Ovary (tissue), 9 donors: Measurements from ENCODE around the gene SEC16A. TPM values are rescaled to one million over a fixed set of nuclear protein-coding genes. Genes with fewer than 3 reads are reported as not detected.

Experiments used
- DNase-seq, 5 donors: peaks; one replicate each; pipeline ENCODE4 v3.0.0-alpha.2; 2019 to 2020
- H3K27ac ChIP-seq, 2 donors: fragments of 200-600 bp; one replicate each; pipeline versions ENCODE4 v1.5.1 to v1.8.0; 2019 to 2022
- H3K27me3 ChIP-seq: fragments of 200-600 bp; one replicate; pipeline ENCODE4 v1.8.0; 2022
- H3K36me3 ChIP-seq: fragments of 200-600 bp; sonication (generic); one replicate; pipeline ENCODE4 v1.5.1; 2019
- H3K4me1 ChIP-seq: one replicate; pipeline ENCODE4 v1.8.1; 2013; ENCODE audit warnings: mild to moderate bottlenecking, moderate library complexity; ENCODE audit not compliant: insufficient read depth
- H3K4me3 ChIP-seq: fragments of 200-600 bp; sonication (generic); one replicate; pipeline ENCODE4 v1.5.1; 2017
- H3K9me3 ChIP-seq, 2 donors: fragments of 200-600 bp in 1 of 2; sonication (generic) in 1 of 2; one replicate each; pipeline versions ENCODE4 v1.5.1 to v1.8.1; 2013 to 2019; ENCODE audit warnings: mild to moderate bottlenecking in 1 of 2, moderate library complexity in 1 of 2
- EP300 ChIP-seq: sonication (generic); formaldehyde crosslinking; IDR thresholded peaks from one replicate; pipeline ENCODE4 v1.6.1; 2017; ENCODE audit warnings: antibody characterized with exemption
- POLR2A ChIP-seq: fragments of 450-650 bp; IDR thresholded peaks from one replicate; pipeline ENCODE4 v1.6.1; 2017; ENCODE audit warnings: antibody characterized with exemption, mild to moderate bottlenecking, moderate library complexity
- WGBS, 3 donors: extraction: QIAGEN DNeasy Blood & Tissue Kit in 1 of 3; methylation state at CpG; one replicate each; pipeline versions ENCODE4 v1.1.5 to v1.1.7; 2013 to 2017; 5-methylcytosine and 5-hydroxymethylcytosine counted together
- intact Hi-C, 4 donors: fragments of 100-400 bp; cut with DNase I; formaldehyde crosslinking; loops; one replicate each; pipeline versions ENCODE4 v1.11.0 to v1.15.1; 2022 to 2023
- polyA plus RNA-seq, 2 donors: library from polyadenylated mRNA; stranded (reverse); fragments of 200-250 nt in 1 of 2; fragments of 350-450 nt in 1 of 2; fragmentation: Illumina TruSeq in 1 of 2; extraction: RNeasy Lipid Tissue Mini Kit (QIAGEN cat#74804) in 1 of 2; gene quantifications; one replicate each; pipeline ENCODE4 v1.2.3, GENCODE V29; 2013 to 2014
- total RNA-seq, 7 donors: library from RNA; depleted of rRNA in 2 of 7; stranded (reverse); fragments of >200 nt in 2 of 7; fragmentation: NEBNext Ultra II Directional in 3 of 7; extraction: Animal tissue kit (Norgen Biotek cat#: 25700) in 3 of 7; gene quantifications; one replicate each; pipeline versions ENCODE4 v1.1.0 to v1.2.4, GENCODE V29; 2016 to 2023
- TF ChIP-seq, protein P1 (sequence below), 3 donors: fragments of 450-650 bp in 2 of 3; fragments of 200-600 bp in 1 of 3; IDR thresholded peaks; one replicate each; pipeline versions ENCODE4 v1.5.1 to v1.8.0; 2016 to 2022; ENCODE audit warnings: antibody characterized with exemption in 3 of 3, mild to moderate bottlenecking in 1 of 3
- donor health status: DM: no; HTN: no; CAD: no; lungs with moderate emphysema.
- donor health status: DM: no; HTN: no; CAD: no.
- donor health status: Bipolar disorder and iron deficiency.
- donor health status: DM: yes; HTN: yes; CAD: no.
- donor health status: DM: no; HTN: no; CAD: no.
- donor health status: DM: yes; HTN: yes; CAD: no.

Gene SEC16A
- total and polyA plus RNA-seq, 9 donors: 27.6 to 61.4 (median 46.5) TPM

DNA sequence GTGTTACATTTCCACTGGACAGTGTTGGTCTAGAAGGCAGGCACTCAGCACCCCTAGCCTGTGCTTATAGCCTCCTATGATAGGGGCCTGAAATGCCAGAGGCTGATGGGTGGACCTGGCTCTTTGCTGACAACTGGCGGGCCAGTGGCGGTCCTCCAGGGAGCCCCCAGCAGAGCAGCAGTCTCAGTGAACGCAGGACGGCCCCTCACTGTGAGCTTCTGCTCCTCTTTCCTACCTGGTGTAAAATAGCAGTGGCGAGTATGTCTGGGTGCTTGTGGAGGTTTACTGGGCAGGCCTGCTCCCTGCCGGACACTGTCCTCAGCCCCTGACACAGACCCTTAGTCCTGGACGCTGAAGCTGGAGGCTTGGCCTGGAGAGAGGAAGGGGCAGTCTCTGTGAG is 3.3 kb upstream of the SEC16A start:
- Histone ChIP-seq H3K36me3 (no peaks in the 10 kb centered on the region), H3K4me3 (no peak overlapping the region), H3K4me1 (peaks cover 10% of the 10 kb centered on the region), H3K27me3 (no peaks in the 10 kb centered on the region), H3K9me3 (no peaks in the 10 kb centered on the region), H3K27ac (no peak overlapping the region)
- DNase-seq: no peak
- intact Hi-C loops: loop anchor here in 1 of 4 donors (10.0 kb wide), 1 partner anchor 59 kb away; the partner anchor contains the start of gene NOTCH1
- WGBS, 3 donors: 87 to 92% (median 90%) methylated on average over 7 of the region's 7 CpGs
- no peak for TF ChIP-seq EP300
- TF ChIP-seq, protein P1, sequence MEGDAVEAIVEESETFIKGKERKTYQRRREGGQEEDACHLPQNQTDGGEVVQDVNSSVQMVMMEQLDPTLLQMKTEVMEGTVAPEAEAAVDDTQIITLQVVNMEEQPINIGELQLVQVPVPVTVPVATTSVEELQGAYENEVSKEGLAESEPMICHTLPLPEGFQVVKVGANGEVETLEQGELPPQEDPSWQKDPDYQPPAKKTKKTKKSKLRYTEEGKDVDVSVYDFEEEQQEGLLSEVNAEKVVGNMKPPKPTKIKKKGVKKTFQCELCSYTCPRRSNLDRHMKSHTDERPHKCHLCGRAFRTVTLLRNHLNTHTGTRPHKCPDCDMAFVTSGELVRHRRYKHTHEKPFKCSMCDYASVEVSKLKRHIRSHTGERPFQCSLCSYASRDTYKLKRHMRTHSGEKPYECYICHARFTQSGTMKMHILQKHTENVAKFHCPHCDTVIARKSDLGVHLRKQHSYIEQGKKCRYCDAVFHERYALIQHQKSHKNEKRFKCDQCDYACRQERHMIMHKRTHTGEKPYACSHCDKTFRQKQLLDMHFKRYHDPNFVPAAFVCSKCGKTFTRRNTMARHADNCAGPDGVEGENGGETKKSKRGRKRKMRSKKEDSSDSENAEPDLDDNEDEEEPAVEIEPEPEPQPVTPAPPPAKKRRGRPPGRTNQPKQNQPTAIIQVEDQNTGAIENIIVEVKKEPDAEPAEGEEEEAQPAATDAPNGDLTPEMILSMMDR (IDR thresholded peaks at IDR 0.05): no peak
- no peak for TF ChIP-seq POLR2A

DNA sequence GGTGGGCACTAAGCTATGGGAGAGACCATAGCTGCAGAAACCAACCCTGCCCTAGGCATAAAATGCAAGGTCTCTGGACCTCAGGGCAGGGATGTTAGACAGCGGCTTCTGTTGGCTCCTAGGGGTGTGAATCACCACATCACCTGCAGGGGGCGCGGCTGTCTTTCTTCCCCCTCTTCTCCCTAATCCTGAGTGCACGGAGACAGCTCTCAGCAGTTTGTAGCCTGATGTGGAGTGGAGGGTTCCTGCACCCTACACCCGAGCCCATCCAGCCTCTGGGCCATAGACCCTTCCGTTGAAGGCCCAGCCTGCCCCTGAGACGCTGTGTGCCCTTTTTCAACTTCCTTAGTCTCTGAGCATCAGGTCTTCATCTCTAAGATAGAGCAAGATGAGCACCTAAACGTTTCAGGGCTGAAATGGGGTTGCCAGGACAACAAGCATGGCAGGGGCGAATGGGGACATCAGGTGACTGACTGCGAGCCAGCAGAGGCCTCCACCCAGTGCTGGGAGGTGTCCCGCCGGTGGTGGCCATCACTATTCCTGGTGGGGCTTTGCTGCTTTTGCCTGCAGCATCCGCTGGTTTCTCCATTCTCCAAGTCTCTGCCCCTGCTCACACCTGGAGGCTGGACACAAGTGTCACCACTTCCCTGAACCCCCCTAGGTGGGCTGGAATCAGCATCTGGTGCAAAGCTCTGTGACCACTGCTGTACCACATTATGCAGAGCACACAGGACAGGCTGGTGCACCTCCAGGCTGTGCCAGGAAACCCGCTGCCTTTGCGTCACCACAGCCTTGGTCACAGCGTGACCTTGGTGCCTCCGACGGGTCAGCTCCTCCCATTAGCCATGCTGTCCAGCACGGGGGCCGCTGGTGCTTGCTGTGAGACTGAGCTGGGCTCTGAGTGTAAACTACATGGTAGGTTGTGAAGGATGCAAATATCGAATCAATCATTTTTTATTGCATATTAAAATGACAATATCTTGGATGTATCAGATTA is 2.5 kb upstream of the SEC16A start:
- Histone ChIP-seq H3K4me3 (no peak overlapping the region), H3K27ac (no peak overlapping the region), H3K9me3 (no peaks in the 10 kb centered on the region), H3K36me3 (no peaks in the 10 kb centered on the region), H3K27me3 (no peaks in the 10 kb centered on the region), H3K4me1 (peaks cover 10% of the 10 kb centered on the region)
- TF ChIP-seq, protein P1 (IDR thresholded peaks at IDR 0.05): peak; percentile 65 to 76 (median 71)
- TF ChIP-seq EP300: no peak
- intact Hi-C loops: loop anchor here in 1 of 4 donors (10.0 kb wide), 1 partner anchor 59 kb away; the partner anchor contains the start of gene NOTCH1
- DNase-seq: peak; percentile 66 to 88 (median 83)
- WGBS, 3 donors: 40 to 48% (median 41%) methylated on average over 21 of the region's 21 CpGs

DNA sequence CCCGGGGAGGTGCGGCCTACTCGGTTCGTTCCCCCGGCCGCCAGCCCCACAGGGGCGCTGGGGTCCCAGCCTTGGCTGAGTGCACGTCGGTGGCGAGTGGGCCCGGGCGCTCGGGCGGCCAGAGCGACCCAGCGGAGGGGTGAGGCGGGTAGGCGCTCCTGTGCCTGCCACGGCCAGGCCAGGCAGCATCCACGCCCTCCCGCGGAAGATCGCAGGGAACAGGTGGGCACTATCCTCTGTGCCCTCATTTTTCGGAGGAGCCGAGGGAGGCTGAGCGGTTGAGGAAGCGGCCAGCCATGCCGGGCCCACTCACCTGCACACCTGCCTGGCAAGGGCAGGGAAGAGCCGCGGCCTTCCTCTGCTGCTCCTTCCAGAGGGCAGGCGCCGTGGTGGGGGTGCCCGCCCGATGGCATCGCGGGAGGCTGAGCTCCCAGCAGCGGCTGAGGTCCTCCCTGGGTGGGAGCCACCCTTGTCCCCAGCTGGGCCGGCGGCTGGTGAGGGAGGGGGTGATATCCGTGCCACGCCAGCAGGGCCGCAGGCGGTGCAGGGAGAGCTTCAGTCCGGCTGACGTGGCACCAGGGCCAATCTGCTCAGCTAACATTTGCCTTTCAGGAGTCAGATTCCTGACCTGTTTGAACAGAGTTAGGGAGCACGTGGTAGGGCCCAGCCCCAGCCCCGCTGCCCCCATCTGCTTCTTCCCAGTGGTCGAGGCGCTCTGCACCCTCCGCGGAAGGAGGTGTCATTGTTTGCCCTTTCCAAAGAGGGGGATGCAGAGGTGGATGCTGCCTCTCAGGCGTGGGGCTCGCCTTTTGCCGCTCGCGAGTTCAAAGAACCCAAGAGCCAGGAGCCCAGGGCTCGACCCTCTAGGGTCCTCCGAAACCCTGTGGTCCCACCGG is 1.6 kb upstream of the SEC16A start:
- intact Hi-C loops: loop anchor here in 1 of 4 donors (10.0 kb wide), 1 partner anchor 60 kb away; the partner anchor contains the start of gene NOTCH1
- Histone ChIP-seq H3K27ac (peak overlapping the region in 1 of 2 donors; percentile 100), H3K27me3 (no peaks in the 10 kb centered on the region), H3K4me3 (peak overlapping the region; percentile 62), H3K36me3 (no peaks in the 10 kb centered on the region), H3K9me3 (no peaks in the 10 kb centered on the region), H3K4me1 (peaks cover 10% of the 10 kb centered on the region)
- 26 to 61% (median 40%) methylated on average over 36 to 59 of the region's 59 CpGs for WGBS, 3 donors
- TF ChIP-seq, protein P1 (IDR thresholded peaks at IDR 0.05): no peak
- TF ChIP-seq EP300: no peak
- TF ChIP-seq POLR2A: no peak
- peak in 3 of 5 donors; percentile 43 to 65 (median 47) for DNase-seq

DNA sequence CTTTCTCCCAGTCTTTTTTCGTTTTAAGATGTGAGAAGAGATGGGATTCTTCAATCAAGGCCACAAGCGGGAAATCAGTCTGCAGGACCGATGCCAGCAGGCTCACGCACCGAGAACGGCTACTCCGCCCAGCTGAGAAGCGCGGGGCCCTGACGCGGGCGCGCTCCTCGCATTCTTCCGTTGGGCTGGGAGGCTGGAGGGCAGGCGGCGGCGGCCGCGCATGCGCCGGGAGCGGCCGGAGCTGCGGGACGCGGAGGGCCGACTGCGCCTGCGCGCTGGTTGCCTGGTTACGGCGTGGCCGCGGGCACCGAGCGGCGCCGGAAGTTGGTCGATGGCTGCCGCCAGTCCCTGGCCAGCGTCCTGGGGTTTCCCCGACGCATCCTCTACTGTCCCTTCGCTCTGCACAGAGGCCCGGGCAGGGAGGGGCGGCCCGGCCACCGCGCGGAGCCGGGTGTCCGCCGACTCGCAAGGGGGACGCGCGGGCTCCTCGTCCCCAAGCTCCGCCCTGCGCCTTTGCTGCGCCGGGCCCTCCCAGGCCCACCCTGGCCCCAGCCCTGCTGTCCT is 831 bp upstream of the SEC16A start:
- peaks cover 10% of the 10 kb centered on the region for H3K4me1 ChIP-seq

More for the DNA sequence above, 831 bp upstream of the SEC16A start:
- Histone ChIP-seq H3K27ac (peak overlapping the region; percentile 84 to 100), H3K4me3 (peak overlapping the region; percentile 62), H3K27me3 (no peaks in the 10 kb centered on the region), H3K9me3 (no peaks in the 10 kb centered on the region), H3K36me3 (no peaks in the 10 kb centered on the region)
- intact Hi-C loops: loop anchor here in 1 of 4 donors (10.0 kb wide), 1 partner anchor 61 kb away; the partner anchor contains the start of gene NOTCH1
- 1 to 2% (median 1%) methylated on average over 29 to 63 of the region's 63 CpGs for WGBS, 3 donors
- TF ChIP-seq EP300 (peak; percentile 18), POLR2A (peak; percentile 38)
- TF ChIP-seq, protein P1 (IDR thresholded peaks at IDR 0.05): no peak
- peak; percentile 92 to 97 (median 95) for DNase-seq
